Mononuclear cell (primary cell): ENCODE results near the gene SMC3. TPM values are rescaled to one million over a fixed set of nuclear protein-coding genes. Genes with fewer than 3 reads are reported as not detected.
"Not testable (repeated sequence)": the region's sequence is repeated elsewhere in the genome, so short reads cannot be mapped to it uniquely, and the experiment has no call there.

Experiments
- H3K27me3 ChIP-seq: 2 replicates; pipeline ENCODE4 v1.6.0; 2011; ENCODE audit warnings: low read length, control low read depth; ENCODE audit not compliant: insufficient read depth
- H3K4me1 ChIP-seq: 2 replicates; pipeline ENCODE4 v1.5.1; 2011; ENCODE audit warnings: mild to moderate bottlenecking, low read length, control low read depth; ENCODE audit not compliant: insufficient read depth
- H3K4me3 ChIP-seq: 2 replicates; pipeline ENCODE4 v1.5.1; 2011; ENCODE audit warnings: mild to moderate bottlenecking, low read length, moderate library complexity
- H3K9me3 ChIP-seq: 2 replicates; pipeline ENCODE4 v1.5.1; 2011; ENCODE audit warnings: low read depth, mild to moderate bottlenecking, control low read depth, low read length
- total RNA-seq: library from RNA; depleted of rRNA; stranded (reverse); fragments of >200 nt; gene quantifications from one replicate; pipeline ENCODE4 v1.2.3, GENCODE V29; 2012

Gene SMC3
- total RNA-seq, 1 donor, result 34.6 TPM

DNA sequence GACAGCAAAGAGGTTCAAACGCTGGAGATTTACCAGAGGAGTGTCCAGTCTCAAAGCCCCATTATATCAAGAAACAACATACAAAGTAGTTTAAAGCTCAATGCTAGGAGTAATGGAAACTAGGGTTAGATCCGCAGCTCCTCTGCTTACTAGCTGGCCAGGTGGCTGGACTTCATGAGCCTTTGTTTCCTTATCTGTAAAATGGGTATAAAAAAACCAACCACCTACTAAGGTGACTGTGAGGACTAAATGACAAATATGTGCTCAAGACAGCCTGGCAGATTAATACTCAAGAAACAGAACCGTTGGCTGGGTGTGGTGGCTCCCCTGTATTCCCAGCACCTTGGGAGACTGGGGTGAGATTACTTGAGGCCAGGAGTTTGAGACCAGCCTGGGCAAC lies 70.8 kb downstream of the SMC3 start:
- Histone ChIP-seq H3K27me3 (peaks cover 38% of the 10 kb centered on the region), H3K9me3 (no peaks in the 10 kb centered on the region), H3K4me1 (peaks cover 10% of the 10 kb centered on the region), H3K4me3 (no peak overlapping the region)

DNA sequence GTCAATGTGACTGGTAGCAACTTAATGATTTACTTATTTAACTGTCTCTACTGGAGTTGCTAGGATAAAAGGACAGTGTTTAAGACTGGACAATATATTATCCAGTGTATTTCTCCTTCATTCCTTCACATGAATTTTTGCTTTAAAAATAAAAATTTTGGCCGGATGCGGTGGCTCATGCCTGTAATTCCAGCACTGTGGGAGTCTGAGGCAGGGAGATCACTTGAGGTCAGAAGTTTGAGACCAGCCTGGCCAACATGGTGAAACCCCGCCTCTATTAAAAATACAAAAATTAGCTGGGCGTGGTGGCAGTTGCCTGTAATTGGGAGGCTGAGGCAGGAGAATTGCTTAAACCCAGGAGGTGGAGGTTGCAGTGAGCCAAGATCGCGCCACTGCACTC lies 71.6 kb downstream of the SMC3 start:
- not testable (repeated sequence) for H3K4me3 ChIP-seq

DNA sequence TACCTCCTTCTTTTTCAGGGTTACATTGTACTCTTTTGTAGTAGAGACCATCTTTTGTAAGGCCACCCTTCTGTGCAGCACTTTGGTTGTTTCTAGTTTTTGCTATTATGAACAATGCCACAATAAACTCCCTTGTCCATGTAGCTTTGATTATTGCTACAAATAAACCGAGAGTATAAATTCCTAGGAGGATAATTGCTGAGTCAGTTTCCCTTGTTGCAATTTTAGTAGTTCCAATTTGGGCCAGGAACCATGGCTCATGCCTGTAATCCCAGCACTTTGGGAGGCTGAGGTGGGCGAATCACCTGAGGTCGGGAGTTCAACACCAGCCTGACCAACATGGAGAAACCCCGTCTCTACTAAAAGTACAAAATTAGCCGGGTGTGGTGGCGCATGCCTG lies 72.4 kb downstream of the SMC3 start:
- H3K27me3 ChIP-seq, result peaks cover 52% of the 10 kb centered on the region
- not testable (repeated sequence) for H3K9me3 ChIP-seq, H3K4me3 ChIP-seq
- H3K4me1 ChIP-seq, result peaks cover 20% of the 10 kb centered on the region

More for the DNA sequence above, 71.6 kb downstream of the SMC3 start:
- Histone ChIP-seq H3K4me1 (peaks cover 17% of the 10 kb centered on the region), H3K27me3 (peaks cover 44% of the 10 kb centered on the region)
- H3K9me3 ChIP-seq, result not testable (repeated sequence)

DNA sequence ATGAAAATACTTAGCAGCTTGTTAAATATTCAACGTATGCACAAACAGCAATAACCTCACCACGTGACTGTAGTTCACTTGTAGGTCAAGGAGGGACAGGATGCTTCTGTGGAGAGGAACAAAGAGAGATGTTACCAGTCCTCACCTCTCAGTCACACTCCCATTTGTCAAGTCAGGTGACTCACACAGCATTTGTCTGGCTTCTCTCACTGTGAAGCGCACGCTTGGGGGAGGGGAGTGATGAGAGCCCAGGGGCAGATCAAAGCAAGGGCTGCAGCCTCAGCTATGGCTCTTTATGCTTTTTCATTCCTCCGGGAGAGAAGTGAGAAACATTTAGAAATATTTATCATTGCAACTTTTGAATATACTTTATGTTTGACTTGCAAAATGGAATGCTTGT lies 73.8 kb downstream of the SMC3 start:
- H3K27me3 ChIP-seq, result peaks cover 66% of the 10 kb centered on the region
- H3K4me1 ChIP-seq, result peaks cover 20% of the 10 kb centered on the region
- no peaks in the 10 kb centered on the region for H3K9me3 ChIP-seq
- no peak overlapping the region for H3K4me3 ChIP-seq

DNA sequence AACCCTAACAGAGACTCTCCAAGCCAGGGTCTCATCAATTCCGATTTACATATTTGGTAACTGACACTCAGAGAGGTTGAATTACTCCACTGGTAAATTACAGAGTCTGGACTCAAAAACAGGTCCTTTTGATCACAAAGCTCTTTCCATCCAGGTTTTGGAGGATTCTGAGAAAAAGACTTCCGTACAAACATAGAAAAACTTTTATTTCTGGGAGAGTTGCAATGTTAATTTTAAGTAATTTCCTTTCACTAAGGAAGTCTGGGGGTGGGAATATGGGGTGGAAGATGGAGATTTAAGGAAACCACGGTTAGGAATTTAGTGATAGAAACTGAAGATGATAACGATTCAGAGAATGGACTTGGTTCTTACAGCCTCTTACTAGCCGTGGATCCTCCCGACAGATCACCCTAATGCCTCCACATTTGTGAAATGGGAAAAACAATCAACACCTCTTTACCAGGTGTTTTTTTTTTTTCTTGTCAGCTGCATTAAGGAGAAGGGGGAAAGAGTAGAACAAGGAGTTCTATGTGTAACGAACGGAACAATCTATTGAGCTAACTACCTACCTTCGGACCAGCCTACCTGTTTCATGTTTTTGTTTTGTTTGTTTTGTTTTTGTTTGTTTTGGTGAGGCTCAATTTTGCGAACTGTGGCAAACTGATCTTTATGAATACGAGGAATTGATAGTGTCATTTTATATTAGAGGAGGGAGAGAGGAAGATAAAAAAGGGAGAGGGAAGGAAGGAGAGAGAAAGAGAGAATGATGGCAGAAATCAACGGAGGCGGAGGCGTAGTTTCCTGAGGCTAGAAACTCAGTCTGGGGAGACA lies 74.9 kb downstream of the SMC3 start:
- no peaks in the 10 kb centered on the region for H3K9me3 ChIP-seq
- no peak overlapping the region for H3K4me3 ChIP-seq
- peaks cover 20% of the 10 kb centered on the region for H3K4me1 ChIP-seq
- H3K27me3 ChIP-seq, result peaks cover 77% of the 10 kb centered on the region

DNA sequence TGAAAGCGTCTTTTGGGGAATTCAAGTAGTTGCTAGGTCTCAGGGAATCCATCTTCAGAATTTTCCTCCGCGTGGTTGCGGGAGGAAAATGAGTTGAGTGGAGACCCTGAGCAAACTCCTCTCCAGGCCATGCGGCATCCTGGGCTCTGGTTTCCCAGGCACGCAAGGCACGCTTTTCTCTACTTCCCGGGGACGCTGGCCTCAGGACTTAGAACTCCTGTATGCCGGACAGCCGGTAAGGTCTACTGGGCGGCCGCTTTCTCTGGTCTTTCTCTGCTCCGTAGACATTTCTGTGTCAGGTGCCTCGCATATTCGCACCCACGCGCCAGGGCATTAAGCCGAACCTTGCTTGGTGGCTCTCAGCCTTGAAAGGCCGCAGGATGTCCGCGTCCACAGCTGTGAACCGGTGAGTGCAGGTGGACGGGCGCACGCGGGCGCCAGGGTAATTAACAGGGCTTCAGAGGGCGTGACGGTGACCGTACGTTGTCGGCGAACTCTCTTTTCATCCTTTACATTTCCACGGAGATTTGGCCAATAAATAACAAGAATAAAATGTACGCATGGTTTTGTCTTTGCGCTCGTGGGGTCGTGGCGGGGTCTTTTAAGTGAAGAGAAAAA lies 75.6 kb downstream of the SMC3 start:
- peaks cover 20% of the 10 kb centered on the region for H3K4me1 ChIP-seq
- H3K4me3 ChIP-seq, result peak overlapping the region; percentile 10
- H3K27me3 ChIP-seq, result peaks cover 82% of the 10 kb centered on the region
- H3K9me3 ChIP-seq, result no peaks in the 10 kb centered on the region

DNA sequence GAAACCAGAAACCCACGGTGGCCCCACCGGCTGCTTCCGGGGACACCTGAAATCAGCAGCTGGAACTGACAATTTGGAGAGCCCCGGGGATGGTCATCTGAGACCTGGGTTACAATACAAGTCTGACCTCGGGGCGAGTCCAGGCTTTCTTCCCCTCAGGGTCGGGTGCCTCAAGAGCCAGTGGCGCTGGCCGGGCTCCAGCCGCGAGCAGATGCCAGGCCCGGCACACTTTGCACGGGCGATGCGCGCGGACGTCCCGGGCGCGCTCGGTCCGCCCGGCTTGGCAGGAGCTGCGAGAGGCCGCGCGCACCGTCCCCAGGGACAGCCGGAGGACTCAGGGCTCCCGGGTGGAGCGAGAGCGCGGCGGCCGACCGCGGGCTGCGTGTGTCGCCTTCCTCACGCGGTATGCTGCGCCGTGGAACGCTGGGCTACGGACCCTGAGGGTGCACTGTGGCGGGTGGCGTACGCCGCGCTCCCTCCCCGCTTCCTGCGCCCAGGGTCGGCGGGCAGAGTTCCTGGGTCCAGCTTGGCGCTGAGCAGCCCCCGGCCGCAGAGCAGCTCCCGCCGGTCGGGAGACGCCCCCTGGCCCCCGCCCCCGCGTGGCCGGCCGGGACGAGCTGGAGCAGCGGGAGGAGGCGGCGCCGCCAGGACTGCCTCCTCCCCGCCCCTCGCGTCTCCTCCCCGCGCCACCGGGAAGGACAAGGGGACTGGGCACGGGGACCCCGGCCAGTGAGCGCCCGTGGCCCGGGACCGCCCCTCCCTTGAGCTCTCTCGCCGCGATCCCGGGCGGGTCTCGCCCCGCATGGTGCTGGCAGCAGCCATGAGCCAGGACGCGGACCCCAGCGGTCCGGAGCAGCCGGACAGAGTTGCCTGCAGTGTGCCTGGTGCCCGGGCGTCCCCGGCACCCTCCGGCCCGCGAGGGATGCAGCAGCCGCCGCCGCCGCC lies 76.4 kb downstream of the SMC3 start, which contains the start of gene RBM20:
TSS of gene RBM20 (plus strand) at position 684 of the 945 bp plus-strand sequence. CDS start at position 803, 119 bp downstream.
- Histone ChIP-seq H3K4me1 (peaks cover 20% of the 10 kb centered on the region), H3K9me3 (no peaks in the 10 kb centered on the region), H3K4me3 (peak within 1 kb of the TSS; percentile 10), H3K27me3 (peaks cover 88% of the 10 kb centered on the region)

DNA sequence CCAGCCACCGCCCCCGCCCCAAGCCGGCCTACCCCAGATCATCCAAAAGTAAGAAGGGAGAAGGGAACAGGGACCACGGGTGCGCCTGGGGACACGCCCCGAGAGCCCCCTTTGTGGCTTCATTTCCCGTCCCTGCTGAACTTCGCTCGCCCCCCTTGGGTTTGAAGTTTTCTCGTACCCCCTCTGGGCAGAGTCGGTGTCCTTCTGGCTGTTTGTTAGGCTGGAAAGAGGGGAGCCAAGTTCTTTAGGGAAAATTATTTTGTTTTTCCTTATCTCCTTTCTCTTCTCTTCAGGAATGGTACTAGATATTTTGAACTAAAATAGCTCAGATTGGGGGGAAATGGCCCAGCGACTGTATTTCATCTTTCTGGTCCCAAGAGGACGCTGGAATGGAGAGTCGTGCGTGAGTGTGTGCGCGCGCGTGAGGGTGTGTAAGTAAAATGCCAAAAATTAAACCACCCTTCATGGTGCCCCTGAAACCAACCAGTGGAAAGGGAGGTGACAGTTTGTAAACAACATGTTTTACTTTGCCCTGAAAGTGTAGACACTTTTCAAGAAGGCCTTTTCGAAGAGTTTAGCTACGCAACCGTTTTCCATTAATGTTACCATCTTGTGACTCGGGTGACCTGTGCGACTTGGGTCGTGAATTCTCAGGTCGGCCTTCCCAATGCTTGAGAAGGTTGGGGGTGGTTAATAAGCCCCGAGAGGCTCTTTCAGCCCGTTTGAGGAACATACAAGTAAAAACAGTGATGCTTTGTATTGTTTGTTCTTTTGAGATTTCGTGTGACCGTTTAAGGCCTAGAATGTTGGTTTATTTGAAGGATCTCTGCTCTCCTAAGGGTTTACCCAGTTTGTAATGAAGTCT lies 77.3 kb downstream of the SMC3 start:
- Histone ChIP-seq H3K27me3 (peaks cover 89% of the 10 kb centered on the region), H3K9me3 (no peaks in the 10 kb centered on the region), H3K4me1 (peaks cover 20% of the 10 kb centered on the region), H3K4me3 (no peak overlapping the region)

DNA sequence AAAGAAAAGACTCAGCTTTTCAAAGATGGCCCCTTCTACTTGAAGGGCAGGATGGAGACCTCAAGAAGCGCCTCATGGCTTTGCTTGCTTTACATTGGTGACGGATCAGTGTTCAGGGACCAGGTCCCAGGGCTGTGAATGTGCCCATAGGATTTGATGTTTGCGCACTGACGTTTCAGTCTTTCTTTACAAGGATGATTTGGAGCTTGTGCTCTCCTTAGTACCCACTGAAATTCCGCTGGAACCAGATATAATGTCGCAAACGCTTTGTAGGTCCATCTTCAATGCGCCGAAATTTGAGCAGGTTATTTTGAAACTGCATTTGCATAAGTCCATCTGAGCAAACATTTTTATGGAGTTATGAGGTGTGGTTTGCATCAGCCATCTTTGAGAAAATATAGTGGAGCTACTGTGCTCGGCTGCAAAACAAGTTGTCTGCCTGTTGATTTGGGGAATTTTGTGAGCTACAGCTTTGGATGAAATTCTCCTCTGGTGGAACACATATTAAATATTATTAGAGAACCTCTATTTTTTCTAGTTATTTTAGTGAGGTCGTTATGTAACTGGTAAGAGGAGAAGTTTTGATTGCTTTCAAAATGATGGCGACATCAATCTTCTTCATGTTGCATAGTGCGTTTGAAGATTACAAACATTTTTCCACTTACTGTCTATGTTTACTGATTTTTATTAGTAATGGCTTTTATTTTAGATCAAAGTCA lies 79.1 kb downstream of the SMC3 start:
- Histone ChIP-seq H3K4me3 (no peak overlapping the region), H3K27me3 (peaks cover 75% of the 10 kb centered on the region), H3K9me3 (no peaks in the 10 kb centered on the region), H3K4me1 (peaks cover 17% of the 10 kb centered on the region)

DNA sequence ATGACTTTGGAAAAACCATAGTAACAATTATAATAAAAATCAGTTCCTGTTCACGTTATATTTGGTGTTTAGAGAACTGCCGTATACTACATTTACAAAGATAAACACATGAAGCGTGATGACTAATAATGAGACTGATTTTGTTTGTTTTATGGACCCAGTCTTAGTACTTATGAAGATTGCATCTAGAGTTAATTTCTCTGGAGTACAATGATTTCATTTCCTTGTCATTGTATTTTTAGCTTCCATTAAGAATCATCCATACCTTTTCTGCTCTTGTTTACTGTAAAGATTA lies 79.6 kb downstream of the SMC3 start:
- H3K9me3 ChIP-seq, result no peaks in the 10 kb centered on the region
- H3K4me1 ChIP-seq, result peaks cover 17% of the 10 kb centered on the region
- H3K4me3 ChIP-seq, result no peak overlapping the region
- H3K27me3 ChIP-seq, result peaks cover 70% of the 10 kb centered on the region

DNA sequence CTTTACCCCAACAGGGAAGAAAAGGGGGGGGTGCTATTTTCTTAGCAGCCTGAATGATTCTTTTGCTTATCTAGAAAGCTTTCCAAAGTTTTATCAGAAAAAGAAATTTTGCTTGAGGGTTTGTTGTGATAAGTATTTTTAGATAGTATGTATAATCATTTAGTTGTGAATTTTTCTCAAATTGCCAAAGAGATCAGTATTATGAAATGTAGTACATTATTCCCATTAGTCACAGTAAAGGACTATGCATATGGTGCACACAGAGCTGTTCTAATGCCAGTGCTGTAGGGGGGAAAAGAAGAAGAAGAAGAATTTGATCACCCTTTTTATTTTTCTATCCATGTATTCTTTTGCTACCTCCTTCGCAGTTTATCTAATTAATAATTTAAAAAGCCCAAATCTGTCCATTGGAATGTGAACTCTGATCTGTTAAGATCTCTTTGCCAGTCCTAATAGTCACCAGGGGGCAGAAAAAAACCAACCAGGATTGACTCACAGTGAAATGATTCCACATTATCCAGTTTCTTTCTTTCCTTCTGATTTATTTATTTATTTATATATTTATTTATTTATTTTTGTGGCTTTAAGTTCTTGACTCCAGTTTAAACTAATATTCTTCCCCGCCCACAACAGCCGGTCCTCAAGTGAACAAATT lies 81.3 kb downstream of the SMC3 start:
- H3K4me3 ChIP-seq, result no peak overlapping the region
- peaks cover 53% of the 10 kb centered on the region for H3K27me3 ChIP-seq
- peaks cover 5% of the 10 kb centered on the region for H3K4me1 ChIP-seq
- H3K9me3 ChIP-seq, result no peaks in the 10 kb centered on the region

DNA sequence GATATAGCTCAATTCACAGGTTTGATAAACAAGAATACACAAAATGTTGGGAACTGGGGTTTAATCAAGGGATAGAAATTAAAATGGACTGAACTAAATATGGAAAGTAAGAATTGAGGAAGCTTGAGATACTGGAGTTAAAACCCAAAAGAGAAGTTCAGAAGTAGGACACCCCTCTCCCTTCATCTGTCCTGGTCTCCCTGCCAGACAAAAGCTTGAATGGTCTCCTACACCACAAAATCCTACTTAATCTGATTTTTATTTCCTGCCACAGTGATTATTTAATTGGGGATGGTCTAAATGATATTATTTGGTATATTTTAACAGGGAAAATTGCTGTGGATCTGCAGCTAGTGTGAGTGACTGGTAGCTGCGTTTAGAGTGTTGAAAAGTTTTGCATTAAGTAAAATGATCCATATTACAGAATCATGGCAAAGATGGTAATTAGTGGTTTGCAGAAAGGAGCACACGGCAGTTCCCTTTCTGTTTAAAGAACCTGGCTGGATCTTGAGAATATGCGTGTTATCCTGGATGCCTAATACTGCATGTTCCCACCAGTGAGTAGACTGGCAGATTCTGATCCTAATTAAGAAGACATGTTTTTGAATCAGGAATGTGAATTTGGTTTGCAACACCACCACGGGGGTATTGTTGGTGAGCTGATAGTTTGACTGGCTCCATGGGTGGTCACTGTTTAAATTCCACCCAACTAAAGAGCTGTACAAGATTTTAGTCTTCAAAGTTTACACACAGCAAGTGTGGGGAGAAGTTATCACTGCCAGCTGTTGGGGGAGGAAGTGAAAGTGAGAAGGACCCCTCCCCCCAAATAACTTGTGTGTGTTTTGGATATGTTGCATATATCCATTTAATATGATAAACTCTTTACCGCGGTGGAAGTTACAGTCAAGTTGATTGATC lies 82.1 kb downstream of the SMC3 start:
- peaks cover 50% of the 10 kb centered on the region for H3K27me3 ChIP-seq
- H3K4me1 ChIP-seq, result no peaks in the 10 kb centered on the region
- no peak overlapping the region for H3K4me3 ChIP-seq
- no peaks in the 10 kb centered on the region for H3K9me3 ChIP-seq

DNA sequence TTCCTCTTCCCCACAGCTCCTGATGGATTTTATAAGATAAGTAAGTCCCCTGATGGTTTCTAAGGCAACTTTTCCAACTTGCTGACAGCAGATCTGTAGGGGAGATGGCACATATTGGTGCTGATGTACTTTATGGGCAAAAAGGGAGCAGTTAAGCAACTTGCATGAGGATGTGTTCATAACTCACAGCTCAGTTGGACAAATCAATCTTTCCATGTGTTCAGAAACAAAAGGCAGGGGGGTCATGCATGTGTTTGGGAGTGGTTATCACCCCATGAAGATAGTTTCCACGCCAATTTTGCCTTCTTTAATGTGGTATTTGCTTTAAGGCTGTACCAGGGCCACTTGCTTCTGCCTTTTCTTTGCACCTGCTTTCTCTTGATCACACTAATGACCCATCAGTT lies 82.8 kb downstream of the SMC3 start:
- Histone ChIP-seq H3K4me1 (no peaks in the 10 kb centered on the region), H3K4me3 (no peak overlapping the region), H3K9me3 (no peaks in the 10 kb centered on the region), H3K27me3 (peaks cover 44% of the 10 kb centered on the region)
